CD4-positive, alpha-beta T cell (primary cell): ENCODE measurements around the gene PPP1R3E. TPM values are rescaled to one million over a fixed set of nuclear protein-coding genes. Genes with fewer than 3 reads are reported as not detected.

Source experiments
- ATAC-seq: fragments of 200-7000 bp; cut with Tn5 transposase; one replicate; pipeline ENCODE4 v1.10.0; 2022; ENCODE audit warnings: mild to moderate bottlenecking; ENCODE audit not compliant: poor library complexity
- CTCF ChIA-PET: fragments of 350-600 bp; sonication (Branson Sonifier 250); formaldehyde crosslinking; loops from one replicate; lab custom pipeline; 2021; ENCODE audit warnings: antibody characterized with exemption, inconsistent platforms; lab: Charles Lee
- POLR2A ChIA-PET: fragments of 350-600 bp; sonication (Branson Sonifier 250); formaldehyde crosslinking; loops from one replicate; lab custom pipeline; 2021; ENCODE audit warnings: antibody characterized with exemption, inconsistent platforms; lab: Charles Lee
- DNase-seq, 14 experiments: peaks; one replicate each; pipeline ENCODE4 v3.0.0-alpha.2; 2013 to 2020; ENCODE audit warnings: mixed read lengths in 2 of 14
- H3K27ac ChIP-seq, 2 donors: one replicate each; pipeline versions ENCODE4 v1.5.1 to v1.7.0; 2013; ENCODE audit warnings: low read length in 2 of 2, low read depth in 1 of 2, mild to moderate bottlenecking in 1 of 2
- H3K27me3 ChIP-seq, 2 experiments: 1 replicate in 1 of 2; 2 replicates in 1 of 2; pipeline versions ENCODE4 v1.6.1 to v1.7.0; 2013; ENCODE audit warnings: low read length in 2 of 2, control low read depth in 1 of 2, mild to moderate bottlenecking in 1 of 2, moderate library complexity in 1 of 2; ENCODE audit not compliant: insufficient read depth in 2 of 2, control insufficient read depth in 1 of 2
- H3K36me3 ChIP-seq: one replicate; pipeline ENCODE4 v1.6.1; 2013; ENCODE audit warnings: low read length, control low read depth; ENCODE audit not compliant: insufficient read depth
- H3K4me1 ChIP-seq: one replicate; pipeline ENCODE4 v1.6.1; 2013; ENCODE audit warnings: low read length, control low read depth; ENCODE audit not compliant: insufficient read depth
- H3K4me3 ChIP-seq: one replicate; pipeline ENCODE4 v1.5.1; 2013; ENCODE audit warnings: mild to moderate bottlenecking, low read length, moderate library complexity
- H3K9me3 ChIP-seq, 2 experiments: 1 replicate in 1 of 2; 2 replicates in 1 of 2; pipeline versions ENCODE4 v1.6.1 to v1.7.0; 2013; ENCODE audit warnings: low read length in 2 of 2, mild to moderate bottlenecking in 2 of 2, control low read depth in 1 of 2, moderate library complexity in 1 of 2; ENCODE audit not compliant: control insufficient read depth in 1 of 2, insufficient read depth in 1 of 2
- H3K27ac Mint-ChIP-seq: one replicate; pipeline ENCODE4 v1.8.0; 2020; ENCODE audit warnings: mixed read lengths
- H3K27me3 Mint-ChIP-seq: one replicate; pipeline ENCODE4 v1.8.0; 2021; ENCODE audit warnings: mixed read lengths
- H3K36me3 Mint-ChIP-seq: one replicate; pipeline ENCODE4 v1.8.0; 2021; ENCODE audit warnings: low read depth, mixed read lengths
- H3K4me1 Mint-ChIP-seq: one replicate; pipeline ENCODE4 v1.8.0; 2021; ENCODE audit warnings: low read depth, mixed read lengths
- H3K4me3 Mint-ChIP-seq: one replicate; pipeline ENCODE4 v1.8.0; 2020; ENCODE audit warnings: mild to moderate bottlenecking, mixed read lengths
- H3K9me3 Mint-ChIP-seq: one replicate; pipeline ENCODE4 v1.8.0; 2020; ENCODE audit warnings: mixed read lengths
- intact Hi-C, 2 experiments: fragments of 100-400 bp; cut with DNase I in 1 of 2; cut with micrococcal nuclease in 1 of 2; formaldehyde crosslinking; loops; one replicate each; pipeline versions ENCODE4 v1.15.1 to v1.9.0; 2023 to 2025; cut with DNase I, micrococcal nuclease
- total RNA-seq, 174 experiments: library from RNA in 2 of 174; stranded (reverse) in 2 of 174; gene quantifications; one replicate each; pipeline ENCODE4 v1.2.3 and lab custom pipeline; 2021 to 2026
- TF ChIP-seq, protein P1 (sequence below): fragments of 200-600 bp; IDR thresholded peaks from one replicate; pipeline ENCODE4 v1.8.0; 2022; ENCODE audit warnings: antibody characterized with exemption, mild to moderate bottlenecking

PPP1R3E gene
- total RNA-seq, 2 experiments from 2014 or later, result 51.0 to 53.8 TPM

DNA sequence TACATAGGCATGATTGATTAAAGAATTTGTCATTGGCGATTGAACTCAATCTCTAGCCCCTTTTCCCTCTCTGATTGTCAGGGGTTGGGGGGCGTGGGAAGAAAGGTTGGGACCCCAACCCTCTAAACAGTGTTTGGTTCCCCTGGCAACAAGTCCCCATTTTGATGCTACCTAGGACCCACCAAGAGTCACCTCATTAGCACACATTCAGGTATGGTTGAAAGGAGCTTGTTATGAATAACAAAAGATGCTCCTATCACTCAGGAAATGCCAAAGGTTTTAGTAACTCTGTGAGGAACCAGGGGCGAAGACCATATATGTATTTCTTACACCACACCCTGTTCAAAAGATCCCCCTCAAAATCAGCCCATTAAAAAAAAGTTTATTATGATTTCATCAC is 50.7 kb downstream of the PPP1R3E start:
- TF ChIP-seq, protein P1, sequence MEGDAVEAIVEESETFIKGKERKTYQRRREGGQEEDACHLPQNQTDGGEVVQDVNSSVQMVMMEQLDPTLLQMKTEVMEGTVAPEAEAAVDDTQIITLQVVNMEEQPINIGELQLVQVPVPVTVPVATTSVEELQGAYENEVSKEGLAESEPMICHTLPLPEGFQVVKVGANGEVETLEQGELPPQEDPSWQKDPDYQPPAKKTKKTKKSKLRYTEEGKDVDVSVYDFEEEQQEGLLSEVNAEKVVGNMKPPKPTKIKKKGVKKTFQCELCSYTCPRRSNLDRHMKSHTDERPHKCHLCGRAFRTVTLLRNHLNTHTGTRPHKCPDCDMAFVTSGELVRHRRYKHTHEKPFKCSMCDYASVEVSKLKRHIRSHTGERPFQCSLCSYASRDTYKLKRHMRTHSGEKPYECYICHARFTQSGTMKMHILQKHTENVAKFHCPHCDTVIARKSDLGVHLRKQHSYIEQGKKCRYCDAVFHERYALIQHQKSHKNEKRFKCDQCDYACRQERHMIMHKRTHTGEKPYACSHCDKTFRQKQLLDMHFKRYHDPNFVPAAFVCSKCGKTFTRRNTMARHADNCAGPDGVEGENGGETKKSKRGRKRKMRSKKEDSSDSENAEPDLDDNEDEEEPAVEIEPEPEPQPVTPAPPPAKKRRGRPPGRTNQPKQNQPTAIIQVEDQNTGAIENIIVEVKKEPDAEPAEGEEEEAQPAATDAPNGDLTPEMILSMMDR, result no peak
- ChIA-PET POLR2A (no interaction called here), CTCF (no interaction called here)
- Histone ChIP-seq H3K4me3 (no peak overlapping the region), H3K27ac (no peak overlapping the region), H3K36me3 (no peaks in the 10 kb centered on the region), H3K9me3 (no peaks in the 10 kb centered on the region), H3K4me1 (no peaks in the 10 kb centered on the region), H3K27me3 (peaks cover 0 to 4% of the 10 kb centered on the region in 2 experiments)
- Mint-ChIP-seq H3K27me3 (peaks cover 38% of the 10 kb centered on the region), H3K36me3 (no peaks in the 10 kb centered on the region), H3K4me1 (no peaks in the 10 kb centered on the region), H3K4me3 (no peak overlapping the region), H3K9me3 (no peaks in the 10 kb centered on the region), H3K27ac (no peak overlapping the region)
- intact Hi-C loops, result no loop called here
- no peak for DNase-seq
- no peak for ATAC-seq

DNA sequence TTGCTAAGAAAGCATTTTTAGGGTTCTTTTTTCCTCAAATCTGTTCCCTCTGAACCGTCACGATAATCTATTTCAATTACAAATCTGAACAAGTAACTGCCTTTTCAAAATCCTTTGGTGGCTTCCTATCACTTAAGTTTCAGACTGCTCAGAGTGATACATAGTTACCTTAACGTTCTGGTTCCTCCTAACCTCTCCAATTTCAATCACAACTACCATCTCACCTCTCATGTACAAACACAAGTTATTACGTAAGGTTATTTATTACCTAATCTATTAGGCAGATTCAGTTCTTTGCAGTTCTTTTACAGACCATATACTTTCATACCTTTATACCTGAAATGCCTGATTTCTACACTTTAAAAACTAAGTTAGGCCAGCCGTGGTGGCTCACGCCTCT is 52.8 kb downstream of the PPP1R3E start:
- no peak overlapping the region for H3K27ac Mint-ChIP-seq
- H3K27me3 ChIP-seq, result no peaks in the 10 kb centered on the region
- H3K36me3 Mint-ChIP-seq, result no peaks in the 10 kb centered on the region
- DNase-seq (no peak), ATAC-seq (no peak)
- H3K27me3 Mint-ChIP-seq, result peaks cover 38% of the 10 kb centered on the region
- ChIA-PET CTCF (no interaction called here), POLR2A (no interaction called here)
- H3K9me3 ChIP-seq, result no peaks in the 10 kb centered on the region
- H3K4me3 ChIP-seq, result no peak overlapping the region
- TF ChIP-seq, protein P1, result no peak
- H3K9me3 Mint-ChIP-seq, result no peaks in the 10 kb centered on the region
- H3K4me1 ChIP-seq, result no peaks in the 10 kb centered on the region
- no peak overlapping the region for H3K27ac ChIP-seq
- H3K4me1 Mint-ChIP-seq, result no peaks in the 10 kb centered on the region
- no peak overlapping the region for H3K4me3 Mint-ChIP-seq
- intact Hi-C loops, result no loop called here
- no peaks in the 10 kb centered on the region for H3K36me3 ChIP-seq

DNA sequence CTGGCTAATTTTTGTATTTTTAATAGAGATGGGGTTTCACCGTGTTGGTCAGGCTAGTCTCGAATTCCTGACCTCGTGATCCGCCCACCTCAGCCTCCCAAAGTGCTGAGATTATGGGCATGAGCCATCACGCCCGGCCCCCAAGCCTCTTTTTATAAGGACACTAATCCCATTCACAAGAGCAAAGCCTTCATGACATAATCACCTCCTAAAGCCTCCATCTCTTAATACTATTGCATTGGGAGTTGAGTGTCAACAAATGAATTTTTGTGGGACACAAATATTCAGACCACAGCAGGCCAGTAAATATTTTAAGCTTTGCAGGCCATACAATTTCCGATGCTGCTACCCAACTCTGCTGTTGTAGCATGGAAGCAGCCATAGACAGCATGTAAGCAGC is 54.1 kb downstream of the PPP1R3E start:
- Histone ChIP-seq H3K4me3 (no peak overlapping the region), H3K4me1 (no peaks in the 10 kb centered on the region), H3K9me3 (no peaks in the 10 kb centered on the region), H3K27me3 (no peaks in the 10 kb centered on the region), H3K36me3 (no peaks in the 10 kb centered on the region), H3K27ac (no peak overlapping the region)
- Mint-ChIP-seq H3K27me3 (peaks cover 38% of the 10 kb centered on the region), H3K27ac (no peak overlapping the region), H3K9me3 (no peaks in the 10 kb centered on the region), H3K36me3 (no peaks in the 10 kb centered on the region), H3K4me1 (no peaks in the 10 kb centered on the region), H3K4me3 (no peak overlapping the region)
- ChIA-PET CTCF (no interaction called here), POLR2A (no interaction called here)
- TF ChIP-seq, protein P1, result no peak
- DNase-seq (no peak), ATAC-seq (no peak)
- intact Hi-C loops, result no loop called here

Other genes starting within 250 kb of the PPP1R3E start
- 1 to 10 TPM; 3.3 to 3.7 TPM for gene CDH24, start 245.3 kb downstream of the PPP1R3E start, total RNA-seq
- 100 to 1,000 TPM; 282 to 288 TPM for gene ACIN1, start 207.7 kb downstream of the PPP1R3E start, total RNA-seq
- gene C14orf119, start 207.4 kb downstream of the PPP1R3E start, total RNA-seq, result 1 to 10 TPM; 3.1 to 3.9 TPM
- gene CIROP, start 197.9 kb downstream of the PPP1R3E start, total RNA-seq, result not detected
- not detected for gene CEBPE, start 183.6 kb downstream of the PPP1R3E start, total RNA-seq
- gene SLC7A8, start 119.2 kb downstream of the PPP1R3E start, total RNA-seq, result under 1 TPM; 0.73 to 0.80 TPM
- gene RNF212B, start 64.9 kb downstream of the PPP1R3E start, total RNA-seq, result not detected
- gene HOMEZ, start 16.7 kb downstream of the PPP1R3E start, total RNA-seq, result 1 to 10 TPM; 2.0 to 2.8 TPM
- gene BCL2L2, start 4.0 kb upstream of the PPP1R3E start, total RNA-seq, result 1 to 10 TPM; 2.3 to 3.7 TPM
- gene PABPN1, start 18.6 kb upstream of the PPP1R3E start, total RNA-seq, result 100 to 1,000 TPM; 188 to 195 TPM
- 10 to 100 TPM; 19.5 to 21.1 TPM for gene SLC22A17, start 50.0 kb upstream of the PPP1R3E start, total RNA-seq
- gene EFS, start 62.3 kb upstream of the PPP1R3E start, total RNA-seq, result not detected
- not detected for gene IL25, start 70.0 kb upstream of the PPP1R3E start, total RNA-seq
- gene CMTM5, start 74.2 kb upstream of the PPP1R3E start, total RNA-seq, result not detected
- not detected for gene MYH6, start 105.4 kb upstream of the PPP1R3E start, total RNA-seq
- gene MYH7, start 132.8 kb upstream of the PPP1R3E start, total RNA-seq, result not detected
- 100 to 1,000 TPM; 146 to 149 TPM for gene NGDN, start 166.8 kb upstream of the PPP1R3E start, total RNA-seq
- under 1 TPM; 0.19 to 0.22 TPM for gene ZFHX2, start 248.9 kb upstream of the PPP1R3E start, total RNA-seq